SU-DHL-6 (cell line): ENCODE data around the gene COL1A1.

Source experiments
- H2AFZ ChIP-seq: fragments of 200-600 bp; sonication (generic); 2 replicates; pipeline ENCODE4 v1.6.1; 2014; ENCODE audit warnings: low read depth, mild to moderate bottlenecking, moderate library complexity, mixed read lengths, antibody characterized with exemption, low read length; ENCODE audit not compliant: severe bottlenecking
- H3F3A ChIP-seq: fragments of 200-600 bp; shearing (Covaris generic); 2 replicates; pipeline ENCODE4 v1.6.0; 2016; ENCODE audit warnings: antibody characterized with exemption, mild to moderate bottlenecking; ENCODE audit not compliant: insufficient read depth
- H3K27ac ChIP-seq: fragments of 200-600 bp; sonication (generic); 2 replicates; pipeline ENCODE4 v1.5.1; 2016; ENCODE audit warnings: low read depth, mild to moderate bottlenecking, low read length, moderate library complexity, mixed read lengths
- H3K27me3 ChIP-seq: fragments of 200-600 bp; sonication (generic), shearing (Covaris generic); 2 replicates; pipeline ENCODE4 v1.6.0; 2014; ENCODE audit warnings: mild to moderate bottlenecking, low read length
- H3K36me3 ChIP-seq: fragments of 200-600 bp; sonication (generic); 2 replicates; pipeline ENCODE4 v1.6.1; 2014; ENCODE audit warnings: mild to moderate bottlenecking, low read length, mixed read lengths
- H3K4me2 ChIP-seq: fragments of 300-600, 200-600 bp; shearing (Covaris generic), sonication (generic); 2 replicates; pipeline ENCODE4 v1.6.0; 2014; ENCODE audit warnings: low read length, low read depth, mild to moderate bottlenecking; ENCODE audit not compliant: poor library complexity, severe bottlenecking
- H3K4me3 ChIP-seq: fragments of 200-600 bp; sonication (generic); 2 replicates; pipeline ENCODE4 v1.5.1; 2014; ENCODE audit warnings: antibody characterized with exemption, low read length, mild to moderate bottlenecking, mixed read lengths; ENCODE audit not compliant: insufficient read depth, poor library complexity, severe bottlenecking
- H3K79me2 ChIP-seq: fragments of 200-600 bp; sonication (generic); 2 replicates; pipeline ENCODE4 v1.6.1; 2014; ENCODE audit warnings: mild to moderate bottlenecking, low read length, moderate library complexity; ENCODE audit not compliant: insufficient read depth
- H3K9ac ChIP-seq: fragments of 200-600 bp; sonication (generic); 2 replicates; pipeline ENCODE4 v1.7.0; 2014; ENCODE audit warnings: mild to moderate bottlenecking, low read length
- H3K9me2 ChIP-seq: fragments of 200-600 bp; sonication (generic); replicated peaks from 2 replicates; pipeline ENCODE4 v1.6.1; 2014; ENCODE audit warnings: low read length; ENCODE audit not compliant: insufficient read depth
- H3K9me3 ChIP-seq: fragments of 200-600 bp; sonication (generic); 2 replicates; pipeline ENCODE4 v1.6.1; 2014; ENCODE audit warnings: low read length, mixed read lengths; ENCODE audit not compliant: insufficient read depth
- H4K20me1 ChIP-seq: fragments of 200-600 bp; sonication (generic); 2 replicates; pipeline ENCODE4 v1.6.1; 2014; ENCODE audit warnings: low read depth, mild to moderate bottlenecking, antibody characterized with exemption, low read length, moderate library complexity, mixed read lengths
- CTCF ChIP-seq: fragments of 200-600 bp; sonication (generic); IDR thresholded peaks from one replicate; pipeline ENCODE4 v1.5.1; 2017; ENCODE audit warnings: antibody characterized with exemption, mild to moderate bottlenecking, low read length, moderate library complexity; ENCODE audit not compliant: insufficient read depth, poor library complexity, severe bottlenecking
- EZH2phosphoT487 ChIP-seq: fragments of 200-600 bp; sonication (generic), shearing (Covaris generic); conservative IDR thresholded peaks from 2 replicates; pipeline ENCODE4 v1.6.1; 2018; ENCODE audit warnings: mild to moderate bottlenecking, antibody characterized with exemption, low read length, moderate library complexity, mixed read lengths

Gene COL1A1

GRCh38 chr17:50172130-50172529 is 29.3 kb downstream of the COL1A1 start:
- H3K36me3 ChIP-seq, result no peaks in the 10 kb centered on the region
- H2AFZ ChIP-seq, result no peak overlapping the region
- H3K27ac ChIP-seq, result no peak overlapping the region
- H3K9me3 ChIP-seq, result no peaks in the 10 kb centered on the region
- TF ChIP-seq EZH2phosphoT487, result no peak
- TF ChIP-seq CTCF, result no peak
- no peaks in the 10 kb centered on the region for H3F3A ChIP-seq
- no peak overlapping the region for H3K4me3 ChIP-seq
- no peak overlapping the region for H3K9ac ChIP-seq
- no peaks in the 10 kb centered on the region for H3K9me2 ChIP-seq
- H4K20me1 ChIP-seq, result no peaks in the 10 kb centered on the region
- no peak overlapping the region for H3K4me2 ChIP-seq
- no peaks in the 10 kb centered on the region for H3K79me2 ChIP-seq
- H3K27me3 ChIP-seq, result no peaks in the 10 kb centered on the region

GRCh38 chr17:50171371-50172071 is 29.9 kb downstream of the COL1A1 start:
- no peaks in the 10 kb centered on the region for H3K27me3 ChIP-seq
- no peak overlapping the region for H3K4me2 ChIP-seq
- H3K9me2 ChIP-seq, result no peaks in the 10 kb centered on the region
- H3K27ac ChIP-seq, result no peak overlapping the region
- H3K9ac ChIP-seq, result no peak overlapping the region
- H4K20me1 ChIP-seq, result no peaks in the 10 kb centered on the region
- no peak overlapping the region for H3K4me3 ChIP-seq
- H3K9me3 ChIP-seq, result no peaks in the 10 kb centered on the region
- no peaks in the 10 kb centered on the region for H3K79me2 ChIP-seq
- H3K36me3 ChIP-seq, result no peaks in the 10 kb centered on the region
- no peaks in the 10 kb centered on the region for H3F3A ChIP-seq
- no peak overlapping the region for H2AFZ ChIP-seq
- TF ChIP-seq EZH2phosphoT487, result no peak
- no peak for TF ChIP-seq CTCF

DNA sequence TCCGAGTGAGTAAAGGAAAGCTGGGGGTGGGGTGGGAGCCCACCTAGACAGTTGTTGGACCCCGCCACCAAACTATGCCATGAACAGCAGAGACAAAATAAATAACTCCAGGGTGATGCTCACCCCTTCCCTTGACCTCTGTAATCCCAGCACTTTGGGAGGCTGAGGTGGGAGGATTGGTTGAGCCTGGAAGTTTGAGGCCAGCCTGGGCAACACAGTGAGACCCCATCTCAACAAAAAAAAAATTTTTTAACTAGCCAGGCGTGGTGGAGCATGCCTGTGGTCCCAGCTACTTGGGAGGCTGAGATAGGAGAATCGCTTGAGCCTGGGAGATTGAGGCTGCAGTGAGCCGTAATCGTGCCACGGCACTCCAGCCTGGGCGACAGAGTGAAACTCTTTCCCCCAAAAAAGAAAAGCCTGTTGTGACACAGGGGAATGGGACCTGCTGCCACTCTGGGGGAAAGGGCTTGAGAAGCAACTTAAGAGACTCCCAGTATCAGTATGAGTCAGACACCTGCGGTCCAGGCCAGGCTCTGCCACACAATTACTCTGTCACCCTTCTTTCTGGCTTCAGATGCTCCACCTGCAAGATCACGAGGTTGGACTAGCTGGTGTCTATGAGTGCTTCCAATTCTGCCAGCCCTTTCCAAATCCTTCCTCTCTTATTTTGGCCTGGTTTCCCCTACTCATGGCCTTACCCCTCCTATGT is 30.6 kb downstream of the COL1A1 start:
- H3F3A ChIP-seq, result no peaks in the 10 kb centered on the region
- no peaks in the 10 kb centered on the region for H3K9me2 ChIP-seq
- no peaks in the 10 kb centered on the region for H3K36me3 ChIP-seq
- no peak overlapping the region for H3K4me3 ChIP-seq
- TF ChIP-seq EZH2phosphoT487 (no peak), CTCF (no peak)
- no peaks in the 10 kb centered on the region for H4K20me1 ChIP-seq
- H2AFZ ChIP-seq, result no peak overlapping the region
- H3K27me3 ChIP-seq, result no peaks in the 10 kb centered on the region
- no peaks in the 10 kb centered on the region for H3K9me3 ChIP-seq
- H3K4me2 ChIP-seq, result no peak overlapping the region
- H3K27ac ChIP-seq, result no peak overlapping the region
- H3K9ac ChIP-seq, result no peak overlapping the region
- no peaks in the 10 kb centered on the region for H3K79me2 ChIP-seq
